Upper lobe of left lung (tissue), 6 donors: ENCODE data around the gene FBXO27. TPM values are rescaled to one million over a fixed set of nuclear protein-coding genes. Genes with fewer than 3 reads are reported as not detected.
"Not testable (repeated sequence)": the region's sequence is repeated elsewhere in the genome, so short reads cannot be mapped to it uniquely, and the experiment has no call there.

ENCODE experiments used
- ATAC-seq, 2 donors: fragments of 200-7000 bp; cut with Tn5 transposase; one replicate each; pipeline ENCODE4 v1.9.1; 2022; ENCODE audit warnings: mild to moderate bottlenecking in 2 of 2, moderate library complexity in 2 of 2; ENCODE audit not compliant: low FRiP score in 2 of 2
- DNase-seq, 2 donors: peaks; one replicate each; pipeline ENCODE4 v3.0.0-alpha.2; 2019 to 2020
- H3K27ac ChIP-seq, 4 donors: fragments of 200-600 bp; sonication (generic); one replicate each; pipeline ENCODE4 v1.5.1; 2016 to 2019
- H3K27me3 ChIP-seq, 4 donors: fragments of 200-600 bp; sonication (generic); one replicate each; pipeline ENCODE4 v1.5.1; 2017 to 2019
- H3K36me3 ChIP-seq, 4 donors: fragments of 200-600 bp; sonication (generic); one replicate each; pipeline ENCODE4 v1.5.1; 2016 to 2019
- H3K4me1 ChIP-seq, 4 donors: fragments of 200-600 bp; sonication (generic); one replicate each; pipeline ENCODE4 v1.5.1; 2018 to 2019
- H3K4me3 ChIP-seq, 4 donors: fragments of 200-600 bp; sonication (generic); one replicate each; pipeline ENCODE4 v1.5.1; 2017 to 2019; ENCODE audit warnings: mild to moderate bottlenecking in 2 of 4, moderate library complexity in 1 of 4
- H3K9me3 ChIP-seq, 4 donors: fragments of 200-600 bp; sonication (generic); one replicate each; pipeline ENCODE4 v1.5.1; 2018 to 2019
- CTCF ChIP-seq, 6 experiments: fragments of 450-650 bp in 4 of 6; fragments of 200-600 bp in 2 of 6; sonication (generic) in 2 of 6; IDR thresholded peaks; one replicate each; pipeline ENCODE4 v1.5.1; 2016 to 2019; ENCODE audit warnings: antibody characterized with exemption in 6 of 6
- EP300 ChIP-seq, 4 donors: sonication (generic); formaldehyde crosslinking; IDR thresholded peaks; one replicate each; pipeline ENCODE4 v1.5.1; 2017; ENCODE audit warnings: antibody characterized with exemption in 4 of 4, control low read depth in 2 of 4
- POLR2A ChIP-seq, 4 donors: fragments of 450-650 bp; IDR thresholded peaks; one replicate each; pipeline ENCODE4 v1.5.1; 2016 to 2017; ENCODE audit warnings: antibody characterized with exemption in 4 of 4, mild to moderate bottlenecking in 2 of 4
- POLR2AphosphoS5 ChIP-seq, 2 donors: sonication (generic); formaldehyde crosslinking; IDR thresholded peaks; one replicate each; pipeline ENCODE4 v1.5.1; 2017; ENCODE audit warnings: antibody characterized with exemption in 2 of 2
- WGBS, 2 donors: methylation state at CpG; one replicate each; pipeline ENCODE4 v1.1.5; 2017 to 2018; 5-methylcytosine and 5-hydroxymethylcytosine counted together
- total RNA-seq, 6 donors: library from RNA; depleted of rRNA in 4 of 6; stranded (reverse); fragments of >200 nt in 4 of 6; gene quantifications; one replicate each; pipeline versions ENCODE4 v1.1.0 to v1.2.1, GENCODE V29; 2016 to 2021
- donor health status: DM: no; HTN: no; CAD: no; lungs with moderate emphysema.
- donor health status: DM: no; HTN: yes; CAD: no; lungs with severe emphysema.

Gene FBXO27
- total RNA-seq, 6 donors from 2014 or later: 1.0 to 9.3 (median 6.3) TPM

- H3K27me3 ChIP-seq: no peaks in the 10 kb centered on the region
- no peaks in the 10 kb centered on the region for H3K9me3 ChIP-seq
- H3K36me3 ChIP-seq: no peaks in the 10 kb centered on the region
- ATAC-seq: no peak
- WGBS, 2 donors: 91 to 95% methylated on average over 6 of the region's 6 CpGs
- no peak for DNase-seq
- no peak overlapping the region for H3K27ac ChIP-seq
- H3K4me1 ChIP-seq: no peaks in the 10 kb centered on the region
- TF ChIP-seq EP300 (IDR thresholded peaks at IDR 0.05): no peak
- no peak for TF ChIP-seq POLR2A (IDR thresholded peaks at IDR 0.05)
- no peak for TF ChIP-seq POLR2AphosphoS5 (IDR thresholded peaks at IDR 0.05)
- no peak for TF ChIP-seq CTCF (IDR thresholded peaks at IDR 0.05)
- H3K4me3 ChIP-seq: no peak overlapping the region
Measured at GRCh38 chr19:39074942-39075341, 42.6 kb upstream of the FBXO27 start.

DNA sequence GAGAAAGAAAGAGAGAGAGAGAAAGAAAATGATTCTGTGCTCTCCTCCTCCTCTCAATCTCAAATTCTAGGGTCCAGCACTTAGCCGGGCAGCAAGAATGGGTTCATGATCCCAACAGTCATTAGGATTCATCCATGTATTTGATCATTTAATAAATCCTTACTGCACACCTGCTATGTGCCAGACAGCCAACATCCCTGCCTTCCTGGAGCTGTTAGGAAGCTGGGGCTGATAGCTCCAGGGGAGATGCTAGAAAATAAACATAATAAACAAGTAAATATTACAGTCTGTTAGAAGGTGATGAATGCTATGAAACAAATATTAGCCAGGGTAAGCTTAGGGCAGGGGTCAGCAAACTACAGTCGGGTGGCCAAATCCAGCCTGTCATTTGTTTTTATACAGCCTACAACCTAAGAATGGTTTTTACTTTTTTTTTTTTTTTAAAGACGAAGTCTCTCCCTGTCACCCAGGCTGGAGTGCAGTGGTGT is 41.9 kb upstream of the FBXO27 start:
- no peak for TF ChIP-seq POLR2A (IDR thresholded peaks at IDR 0.05)
- no peak for TF ChIP-seq CTCF (IDR thresholded peaks at IDR 0.05)
- TF ChIP-seq POLR2AphosphoS5 (IDR thresholded peaks at IDR 0.05): no peak
- TF ChIP-seq EP300 (IDR thresholded peaks at IDR 0.05): no peak
- Histone ChIP-seq H3K27me3 (no peaks in the 10 kb centered on the region), H3K4me3 (no peak overlapping the region), H3K4me1 (no peaks in the 10 kb centered on the region), H3K9me3 (no peaks in the 10 kb centered on the region), H3K27ac (no peak overlapping the region), H3K36me3 (no peaks in the 10 kb centered on the region)
- 55 to 70% methylated on average over 3 of the region's 3 CpGs for WGBS, 2 donors
- DNase-seq: no peak
- ATAC-seq: no peak

GRCh38 chr19:39070888-39071287 is 38.5 kb upstream of the FBXO27 start:
- H3K9me3 ChIP-seq: no peaks in the 10 kb centered on the region
- no peaks in the 10 kb centered on the region for H3K36me3 ChIP-seq
- H3K27ac ChIP-seq: no peak overlapping the region
- ATAC-seq (no peak), DNase-seq (no peak)
- H3K4me1 ChIP-seq: no peaks in the 10 kb centered on the region
- WGBS, 2 donors: 86 to 90% methylated on average over 1 to 5 of the region's 5 CpGs
- no peaks in the 10 kb centered on the region for H3K27me3 ChIP-seq
- TF ChIP-seq POLR2AphosphoS5 (IDR thresholded peaks at IDR 0.05): no peak
- TF ChIP-seq CTCF (IDR thresholded peaks at IDR 0.05): no peak
- no peak for TF ChIP-seq POLR2A (IDR thresholded peaks at IDR 0.05)
- TF ChIP-seq EP300 (IDR thresholded peaks at IDR 0.05): no peak
- no peak overlapping the region for H3K4me3 ChIP-seq

DNA sequence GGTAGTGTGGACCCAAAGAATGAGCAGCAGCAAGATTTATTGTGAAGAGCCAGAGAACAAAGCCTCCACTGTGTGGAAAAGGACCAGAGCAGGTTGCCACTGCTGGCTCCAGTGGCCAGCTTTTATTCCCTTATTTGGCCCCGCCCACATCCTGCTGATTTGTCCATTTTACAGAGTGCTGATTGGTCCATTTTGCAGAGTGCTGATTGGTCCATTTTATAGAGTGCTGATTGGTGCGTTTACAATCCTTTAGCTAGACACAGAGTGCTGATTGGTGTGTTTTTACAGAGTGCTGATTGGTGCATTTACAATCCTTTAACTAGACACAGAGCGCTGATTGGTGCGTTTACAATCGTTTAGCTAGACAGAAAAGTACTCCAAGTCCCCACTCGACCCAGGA is 35.9 kb upstream of the FBXO27 start:
- 73 to 86% methylated on average over 5 to 6 of the region's 6 CpGs for WGBS, 2 donors

DNA sequence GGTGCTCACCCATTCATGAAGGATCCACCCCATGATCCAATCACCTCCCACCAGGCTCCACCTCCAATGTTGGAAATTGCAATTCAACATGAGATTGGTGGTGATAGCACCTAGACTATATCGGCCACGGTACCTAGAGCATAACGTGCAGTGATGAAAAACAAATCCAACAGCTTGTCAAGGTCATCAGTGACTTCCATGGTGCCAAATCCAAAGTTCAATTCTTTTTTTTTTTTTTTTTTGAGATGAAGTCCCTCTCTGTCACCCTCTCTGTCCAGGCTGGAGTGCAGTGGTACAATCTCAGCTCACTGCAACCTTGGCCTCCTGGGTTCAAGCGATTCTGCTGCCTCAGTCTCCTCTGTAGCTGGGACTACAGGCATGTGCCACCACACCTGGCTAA is 34.8 kb upstream of the FBXO27 start:
- no peaks in the 10 kb centered on the region for H3K9me3 ChIP-seq
- no peaks in the 10 kb centered on the region for H3K4me1 ChIP-seq
- H3K36me3 ChIP-seq: no peaks in the 10 kb centered on the region
- DNase-seq: no peak
- no peak overlapping the region for H3K27ac ChIP-seq
- no peaks in the 10 kb centered on the region for H3K27me3 ChIP-seq
- no peak for ATAC-seq
- no peak for TF ChIP-seq CTCF (IDR thresholded peaks at IDR 0.05)
- no peak for TF ChIP-seq POLR2A (IDR thresholded peaks at IDR 0.05)
- no peak for TF ChIP-seq EP300 (IDR thresholded peaks at IDR 0.05)
- TF ChIP-seq POLR2AphosphoS5 (IDR thresholded peaks at IDR 0.05): no peak
- WGBS, 2 donors: 89 to 98% methylated on average over 4 of the region's 4 CpGs
- H3K4me3 ChIP-seq: no peak overlapping the region

More for the DNA sequence above, 35.9 kb upstream of the FBXO27 start:
- ATAC-seq, H3K4me1 ChIP-seq, H3K27me3 ChIP-seq, H3K9me3 ChIP-seq, DNase-seq, H3K4me3 ChIP-seq, H3K36me3 ChIP-seq, H3K27ac ChIP-seq: not testable (repeated sequence)
